Body of pancreas (tissue), 4 donors: ENCODE data around the gene ARHGEF5.

Experiments
- POLR2A ChIP-seq, 3 donors: fragments of 450-650 bp; IDR thresholded peaks; one replicate each; pipeline ENCODE4 v1.6.1; 2016; ENCODE audit warnings: antibody characterized with exemption in 3 of 3, mild to moderate bottlenecking in 2 of 3
- TF ChIP-seq, protein P1 (sequence below), 7 experiments: fragments of 450-650 bp in 4 of 7; fragments of 200-600 bp in 3 of 7; sonication (generic) in 3 of 7; IDR thresholded peaks; one replicate each; pipeline ENCODE4 v1.5.1; 2016 to 2019; ENCODE audit warnings: antibody characterized with exemption in 7 of 7

DNA sequence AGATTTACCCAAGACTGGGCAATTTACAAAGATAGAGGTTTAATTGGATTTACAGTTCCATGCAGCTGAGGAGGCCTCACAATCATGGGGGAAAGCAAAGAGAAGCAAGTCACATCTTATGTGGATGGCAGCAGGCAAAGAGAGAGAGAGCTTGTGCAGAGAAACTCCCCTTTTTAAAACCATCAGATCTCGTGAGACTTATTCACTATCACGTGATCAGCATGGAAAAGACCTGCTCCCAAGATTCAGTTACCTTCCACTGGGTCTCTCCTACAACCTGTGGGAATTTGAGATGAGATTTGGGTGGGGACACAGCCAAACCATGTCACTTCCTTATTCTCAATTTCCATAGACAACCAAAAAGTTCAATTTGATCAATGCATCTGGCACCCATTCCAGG lies 73.2 kb downstream of the ARHGEF5 start:
- TF ChIP-seq, protein P1, sequence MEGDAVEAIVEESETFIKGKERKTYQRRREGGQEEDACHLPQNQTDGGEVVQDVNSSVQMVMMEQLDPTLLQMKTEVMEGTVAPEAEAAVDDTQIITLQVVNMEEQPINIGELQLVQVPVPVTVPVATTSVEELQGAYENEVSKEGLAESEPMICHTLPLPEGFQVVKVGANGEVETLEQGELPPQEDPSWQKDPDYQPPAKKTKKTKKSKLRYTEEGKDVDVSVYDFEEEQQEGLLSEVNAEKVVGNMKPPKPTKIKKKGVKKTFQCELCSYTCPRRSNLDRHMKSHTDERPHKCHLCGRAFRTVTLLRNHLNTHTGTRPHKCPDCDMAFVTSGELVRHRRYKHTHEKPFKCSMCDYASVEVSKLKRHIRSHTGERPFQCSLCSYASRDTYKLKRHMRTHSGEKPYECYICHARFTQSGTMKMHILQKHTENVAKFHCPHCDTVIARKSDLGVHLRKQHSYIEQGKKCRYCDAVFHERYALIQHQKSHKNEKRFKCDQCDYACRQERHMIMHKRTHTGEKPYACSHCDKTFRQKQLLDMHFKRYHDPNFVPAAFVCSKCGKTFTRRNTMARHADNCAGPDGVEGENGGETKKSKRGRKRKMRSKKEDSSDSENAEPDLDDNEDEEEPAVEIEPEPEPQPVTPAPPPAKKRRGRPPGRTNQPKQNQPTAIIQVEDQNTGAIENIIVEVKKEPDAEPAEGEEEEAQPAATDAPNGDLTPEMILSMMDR (IDR thresholded peaks at IDR 0.05), result no peak
- TF ChIP-seq POLR2A (IDR thresholded peaks at IDR 0.05), result no peak
